ENCODE measurements around the gene MBNL1.

DNA sequence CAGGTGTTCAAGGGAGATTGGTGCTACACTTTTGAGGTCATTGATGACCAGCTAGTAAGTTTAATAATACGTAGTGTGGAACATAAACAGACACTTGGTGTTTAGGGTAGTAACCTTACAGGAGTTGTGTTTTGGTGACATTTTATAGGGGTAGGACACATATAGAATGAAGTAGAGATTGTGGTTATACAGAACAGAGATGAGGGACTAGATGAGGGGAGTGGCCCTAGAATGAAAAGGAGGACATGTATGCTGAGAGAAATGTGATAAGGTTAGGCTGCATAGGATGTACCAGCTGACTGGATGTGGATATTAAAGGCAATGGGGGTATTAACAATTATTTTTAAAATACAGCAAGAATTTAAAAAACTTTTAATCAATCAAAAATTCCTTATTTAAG is 8.0 kb downstream of the MBNL1 start:
- TF ChIP-seq, protein P1, sequence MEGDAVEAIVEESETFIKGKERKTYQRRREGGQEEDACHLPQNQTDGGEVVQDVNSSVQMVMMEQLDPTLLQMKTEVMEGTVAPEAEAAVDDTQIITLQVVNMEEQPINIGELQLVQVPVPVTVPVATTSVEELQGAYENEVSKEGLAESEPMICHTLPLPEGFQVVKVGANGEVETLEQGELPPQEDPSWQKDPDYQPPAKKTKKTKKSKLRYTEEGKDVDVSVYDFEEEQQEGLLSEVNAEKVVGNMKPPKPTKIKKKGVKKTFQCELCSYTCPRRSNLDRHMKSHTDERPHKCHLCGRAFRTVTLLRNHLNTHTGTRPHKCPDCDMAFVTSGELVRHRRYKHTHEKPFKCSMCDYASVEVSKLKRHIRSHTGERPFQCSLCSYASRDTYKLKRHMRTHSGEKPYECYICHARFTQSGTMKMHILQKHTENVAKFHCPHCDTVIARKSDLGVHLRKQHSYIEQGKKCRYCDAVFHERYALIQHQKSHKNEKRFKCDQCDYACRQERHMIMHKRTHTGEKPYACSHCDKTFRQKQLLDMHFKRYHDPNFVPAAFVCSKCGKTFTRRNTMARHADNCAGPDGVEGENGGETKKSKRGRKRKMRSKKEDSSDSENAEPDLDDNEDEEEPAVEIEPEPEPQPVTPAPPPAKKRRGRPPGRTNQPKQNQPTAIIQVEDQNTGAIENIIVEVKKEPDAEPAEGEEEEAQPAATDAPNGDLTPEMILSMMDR (optimal IDR thresholded peaks at IDR 0.05 in 1 of 3, IDR thresholded peaks at IDR 0.05 in 1 of 3, conservative IDR thresholded peaks at IDR 0.05 in 1 of 3; ENCODE audit: extremely low read depth in 1 of 3, insufficient read depth in 2 of 3, low read length in 3 of 3), result no peak
- TF ChIP-seq EZH2 (IDR thresholded peaks at IDR 0.05; ENCODE audit: low read length), result no peak
